ENCODE measurements around the gene PEPD.

Gene PEPD

GRCh38 chr19:33377586-33378475, 143.8 kb downstream of the PEPD start:
- no peak for DNase-seq

- DNase-seq = no peak
Measured at GRCh38 chr19:33376941-33377557, 144.5 kb downstream of the PEPD start.

- DNase-seq = no peak
Measured at GRCh38 chr19:33376423-33376822, 145.2 kb downstream of the PEPD start.

GRCh38 chr19:33375837-33376159, 145.8 kb downstream of the PEPD start:
- DNase-seq = no peak

- no peak for DNase-seq
Measured at GRCh38 chr19:33375156-33375836, 146.3 kb downstream of the PEPD start.

- peak; percentile 14 to 36 for DNase-seq
Measured at GRCh38 chr19:33374236-33374714, 147.3 kb downstream of the PEPD start.

- peak; percentile 76 to 78 for DNase-seq
Measured at GRCh38 chr19:33373453-33374235, 147.9 kb downstream of the PEPD start, which contains the start of gene CEBPG. TSS of gene CEBPG (plus strand) at chr19:33373709. CDS start at chr19:33379240, 5,531 bp downstream.

- no peak for DNase-seq
Measured at GRCh38 chr19:33370783-33371182, 150.8 kb downstream of the PEPD start.

GRCh38 chr19:33368074-33368864, 153.3 kb downstream of the PEPD start:
- DNase-seq = no peak

- no peak for DNase-seq
Measured at GRCh38 chr19:33366897-33367296, 154.7 kb downstream of the PEPD start.

GRCh38 chr19:33366127-33366526, 155.5 kb downstream of the PEPD start:
- DNase-seq = no peak

GRCh38 chr19:33365691-33366090, 155.9 kb downstream of the PEPD start:
- no peak for DNase-seq

- DNase-seq = no peak
Measured at GRCh38 chr19:33363476-33363875, 158.1 kb downstream of the PEPD start.

- no peak for DNase-seq
Measured at GRCh38 chr19:33362508-33363228, 158.9 kb downstream of the PEPD start.

- no peak for DNase-seq
Measured at GRCh38 chr19:33359581-33359980, 162.0 kb downstream of the PEPD start.

- no peak for DNase-seq
Measured at GRCh38 chr19:33358408-33358807, 163.2 kb downstream of the PEPD start.

- no peak for DNase-seq
Measured at GRCh38 chr19:33357556-33357955, 164.0 kb downstream of the PEPD start.

GRCh38 chr19:33355535-33355934, 166.1 kb downstream of the PEPD start:
- DNase-seq = no peak

GRCh38 chr19:33350538-33351309, 170.9 kb downstream of the PEPD start:
- no peak for DNase-seq

All from SHP77 (cell line).